MM.1S (cell line): ENCODE measurements around the gene CH25H.

Source experiments
- DNase-seq: peaks from one replicate; pipeline ENCODE4 v3.0.0-alpha.2; 2015
- H2AFZ ChIP-seq: fragments of 300-600 bp; sonication (generic); 2 replicates; pipeline ENCODE4 v1.6.0; 2016; ENCODE audit warnings: antibody characterized with exemption, low read length
- H3F3A ChIP-seq: fragments of 300-600 bp; sonication (generic); 2 replicates; pipeline ENCODE4 v1.6.1; 2016; ENCODE audit warnings: mild to moderate bottlenecking, antibody characterized with exemption, low read length, moderate library complexity, mixed read lengths; ENCODE audit not compliant: insufficient read depth
- H3K27ac ChIP-seq: fragments of 300-600 bp; sonication (generic); 2 replicates; pipeline ENCODE4 v1.5.1; 2016; ENCODE audit warnings: mild to moderate bottlenecking, low read length
- H3K27me3 ChIP-seq: fragments of 300-600 bp; sonication (generic); replicated peaks from 2 replicates; pipeline ENCODE4 v1.6.0; 2016; ENCODE audit warnings: low read length; ENCODE audit not compliant: insufficient read depth
- H3K36me3 ChIP-seq: fragments of 300-600 bp; sonication (generic); replicated peaks from 2 replicates; pipeline ENCODE4 v1.6.1; 2016; ENCODE audit warnings: mild to moderate bottlenecking, low read length, mixed read lengths; ENCODE audit not compliant: insufficient read depth
- H3K4me1 ChIP-seq: fragments of 300-600 bp; sonication (generic); 2 replicates; pipeline ENCODE4 v1.6.1; 2016; ENCODE audit warnings: low read length, mixed read lengths
- H3K4me2 ChIP-seq: fragments of 300-600 bp; sonication (generic); 2 replicates; pipeline ENCODE4 v1.6.0; 2016; ENCODE audit warnings: low read depth, low read length
- H3K4me3 ChIP-seq: fragments of 300-600 bp; sonication (generic); 2 replicates; pipeline ENCODE4 v1.5.1; 2016; ENCODE audit warnings: low read length, mixed read lengths
- H3K79me2 ChIP-seq: fragments of 300-600 bp; sonication (generic); 2 replicates; pipeline ENCODE4 v1.6.1; 2016; ENCODE audit warnings: mixed run types, low read length, mixed read lengths
- H3K9ac ChIP-seq: fragments of 300-600 bp; sonication (generic); 2 replicates; pipeline ENCODE4 v1.6.1; 2016; ENCODE audit warnings: low read length, mixed read lengths
- H3K9me2 ChIP-seq: fragments of 300-600 bp; sonication (generic); replicated peaks from 2 replicates; pipeline ENCODE4 v1.6.1; 2016; ENCODE audit warnings: mild to moderate bottlenecking, low read length, mixed read lengths; ENCODE audit not compliant: insufficient read depth
- H3K9me3 ChIP-seq: fragments of 300-600 bp; sonication (generic); replicated peaks from 2 replicates; pipeline ENCODE4 v1.6.1; 2016; ENCODE audit warnings: mild to moderate bottlenecking, low read length, mixed read lengths; ENCODE audit not compliant: insufficient read depth
- H4K20me1 ChIP-seq: fragments of 300-600 bp; sonication (generic); 2 replicates; pipeline ENCODE4 v1.6.1; 2016; ENCODE audit warnings: mild to moderate bottlenecking, low read length, moderate library complexity, mixed read lengths; ENCODE audit not compliant: insufficient read depth
- EZH2 ChIP-seq: fragments of 300-600 bp; sonication (generic); optimal IDR thresholded peaks from 2 replicates; pipeline ENCODE3; 2017; ENCODE audit warnings: low read depth, mild to moderate bottlenecking, antibody characterized with exemption, low read length, mixed read lengths
- EZH2phosphoT487 ChIP-seq: fragments of 300-600 bp; sonication (generic); IDR thresholded peaks from 2 replicates; pipeline ENCODE4 v1.6.1; 2018; ENCODE audit warnings: antibody characterized with exemption, low read length
- TF ChIP-seq, protein P1 (sequence below): fragments of 300-600 bp; sonication (generic); IDR thresholded peaks from 2 replicates; pipeline ENCODE4 v1.5.1; 2016; ENCODE audit warnings: antibody characterized with exemption, low read length, mixed read lengths

Gene CH25H

DNA sequence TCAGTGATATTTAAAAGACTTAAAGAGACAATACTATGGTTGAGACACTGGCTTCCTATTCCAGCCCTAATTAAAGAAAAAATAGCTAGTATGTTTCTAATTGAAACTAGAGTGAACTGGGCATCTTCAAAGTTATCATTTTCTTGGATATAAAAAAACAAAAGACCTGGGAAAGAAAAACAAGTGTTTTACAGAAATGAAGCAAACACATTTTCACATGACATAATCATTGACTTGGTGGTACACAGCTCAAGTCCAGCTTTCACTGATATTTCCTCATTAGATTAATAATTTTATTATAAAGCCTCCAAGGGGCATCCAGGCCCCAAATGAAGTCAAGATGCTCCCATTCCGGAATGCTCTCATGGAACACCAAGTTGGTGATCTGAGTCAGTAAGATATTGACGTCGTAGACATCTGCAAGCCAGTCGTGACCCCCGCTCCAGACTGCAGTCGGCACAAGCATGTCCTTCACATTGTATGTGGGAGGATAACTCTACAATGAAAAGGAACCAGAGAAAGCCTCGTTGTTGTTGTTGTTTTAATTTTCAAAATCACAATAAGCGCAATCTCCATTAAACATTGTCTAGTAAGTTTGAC, 7.5 kb upstream of the CH25H start:
- Histone ChIP-seq H3K4me1 (peaks cover 5% of the 10 kb centered on the region; the same call in 1 of the 2 replicates), H3K9ac (no peak overlapping the region)

DNA sequence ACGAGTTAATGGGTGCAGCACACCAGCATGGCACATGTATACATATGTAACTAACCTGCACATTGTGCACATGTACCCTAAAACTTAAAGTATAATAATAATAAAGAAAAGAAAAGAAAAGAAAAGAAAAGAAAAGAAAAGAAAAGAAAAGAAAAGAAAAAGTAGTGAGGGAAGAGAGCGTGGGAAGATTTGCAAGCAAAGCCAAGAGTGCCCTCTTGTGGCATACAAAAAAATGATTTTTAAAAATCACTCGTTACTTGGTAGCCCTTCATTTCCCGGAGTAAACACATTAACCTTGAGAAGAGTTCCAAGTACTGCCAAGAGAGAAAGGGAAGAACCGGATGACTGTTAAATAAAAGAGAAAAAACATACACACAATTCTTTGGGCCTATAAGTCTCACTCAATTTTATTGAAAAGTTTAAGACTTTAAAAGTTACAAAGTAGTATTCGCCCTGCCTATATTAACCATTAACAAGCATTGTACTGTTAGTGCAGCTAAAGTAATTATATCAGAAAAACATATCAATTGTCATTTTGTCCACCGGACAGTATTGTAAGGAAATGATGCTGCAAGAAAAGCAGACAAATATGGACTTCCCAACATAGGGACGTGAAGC, 6.2 kb upstream of the CH25H start:
- Histone ChIP-seq H3K27ac (no peak overlapping the region), H3K4me1 (peaks cover 5% of the 10 kb centered on the region; the same call in 1 of the 2 replicates), H3K4me3 (no peak overlapping the region), H4K20me1 (no peaks in the 10 kb centered on the region), H2AFZ (no peak overlapping the region), H3K9ac (no peak overlapping the region), H3K9me2 (no peaks in the 10 kb centered on the region), H3K36me3 (no peaks in the 10 kb centered on the region), H3K79me2 (no peaks in the 10 kb centered on the region), H3K9me3 (no peaks in the 10 kb centered on the region), H3F3A (0 out of 2 replicates have a peak, but pooled peaks cover 4% of the 10 kb centered on the region), H3K4me2 (no peak overlapping the region), H3K27me3 (0 out of 2 replicates have a peak, but pooled peaks cover 3% of the 10 kb centered on the region)
- TF ChIP-seq EZH2 (no peak), EZH2phosphoT487 (no peak)
- TF ChIP-seq, protein P1, sequence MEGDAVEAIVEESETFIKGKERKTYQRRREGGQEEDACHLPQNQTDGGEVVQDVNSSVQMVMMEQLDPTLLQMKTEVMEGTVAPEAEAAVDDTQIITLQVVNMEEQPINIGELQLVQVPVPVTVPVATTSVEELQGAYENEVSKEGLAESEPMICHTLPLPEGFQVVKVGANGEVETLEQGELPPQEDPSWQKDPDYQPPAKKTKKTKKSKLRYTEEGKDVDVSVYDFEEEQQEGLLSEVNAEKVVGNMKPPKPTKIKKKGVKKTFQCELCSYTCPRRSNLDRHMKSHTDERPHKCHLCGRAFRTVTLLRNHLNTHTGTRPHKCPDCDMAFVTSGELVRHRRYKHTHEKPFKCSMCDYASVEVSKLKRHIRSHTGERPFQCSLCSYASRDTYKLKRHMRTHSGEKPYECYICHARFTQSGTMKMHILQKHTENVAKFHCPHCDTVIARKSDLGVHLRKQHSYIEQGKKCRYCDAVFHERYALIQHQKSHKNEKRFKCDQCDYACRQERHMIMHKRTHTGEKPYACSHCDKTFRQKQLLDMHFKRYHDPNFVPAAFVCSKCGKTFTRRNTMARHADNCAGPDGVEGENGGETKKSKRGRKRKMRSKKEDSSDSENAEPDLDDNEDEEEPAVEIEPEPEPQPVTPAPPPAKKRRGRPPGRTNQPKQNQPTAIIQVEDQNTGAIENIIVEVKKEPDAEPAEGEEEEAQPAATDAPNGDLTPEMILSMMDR = peak; percentile 39
- DNase-seq = peak; percentile 32

More for the DNA sequence above, 7.5 kb upstream of the CH25H start:
- Histone ChIP-seq H3K27me3 (no peaks in the 10 kb centered on the region), H3K4me3 (no peak overlapping the region), H3K9me3 (no peaks in the 10 kb centered on the region), H3K79me2 (no peaks in the 10 kb centered on the region), H3K27ac (no peak overlapping the region), H3K36me3 (no peaks in the 10 kb centered on the region), H4K20me1 (no peaks in the 10 kb centered on the region), H3F3A (0 out of 2 replicates have a peak, but pooled peaks cover 4% of the 10 kb centered on the region), H3K4me2 (no peak overlapping the region), H2AFZ (no peak overlapping the region), H3K9me2 (no peaks in the 10 kb centered on the region)
- DNase-seq = no peak
- TF ChIP-seq, protein P1 = no peak
- TF ChIP-seq EZH2phosphoT487 (no peak), EZH2 (no peak)

DNA sequence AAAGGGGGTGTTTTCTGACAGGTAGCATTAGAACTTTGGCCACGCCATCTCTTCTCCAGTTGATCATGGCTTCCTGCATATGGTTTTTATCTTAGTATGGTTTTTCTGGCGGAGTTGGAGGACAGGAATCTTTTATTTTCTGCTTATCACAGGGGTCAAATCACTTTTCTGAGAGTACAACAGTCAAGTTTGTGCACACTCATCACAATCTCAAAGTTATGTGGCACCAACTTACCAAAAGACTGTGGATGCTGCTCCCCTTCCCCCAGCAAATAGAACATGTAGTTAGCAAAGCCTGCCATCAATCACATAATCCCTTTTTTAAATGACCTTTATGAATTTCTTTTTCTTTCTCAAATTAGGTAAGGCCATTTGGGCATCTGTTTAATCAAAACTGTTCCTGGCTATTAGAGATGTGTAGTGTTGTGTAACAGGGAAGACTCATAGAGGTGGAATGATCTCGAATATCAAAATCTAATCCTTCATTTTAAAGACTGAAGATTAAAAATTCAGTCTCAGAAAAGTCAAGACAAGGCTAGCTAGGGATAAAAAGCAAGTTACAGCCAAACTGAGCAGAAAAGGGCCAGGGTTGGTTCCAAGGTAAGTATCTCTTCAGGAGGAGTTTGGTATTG, 3.8 kb upstream of the CH25H start:
- peaks cover 12% of the 10 kb centered on the region for H3K27me3 ChIP-seq
- H3K9me3 ChIP-seq = no peaks in the 10 kb centered on the region
- no peaks in the 10 kb centered on the region for H3K4me1 ChIP-seq
- H3K27ac ChIP-seq = no peak overlapping the region
- TF ChIP-seq EZH2 = no peak
- TF ChIP-seq, protein P1 = no peak
- no peak for TF ChIP-seq EZH2phosphoT487
- no peaks in the 10 kb centered on the region for H4K20me1 ChIP-seq
- H3K9me2 ChIP-seq = no peaks in the 10 kb centered on the region
- H3K4me3 ChIP-seq = no peak overlapping the region
- no peak overlapping the region for H3K9ac ChIP-seq
- H3K36me3 ChIP-seq = no peaks in the 10 kb centered on the region
- DNase-seq = no peak
- H3K4me2 ChIP-seq = no peak overlapping the region
- no peak overlapping the region for H2AFZ ChIP-seq
- H3F3A ChIP-seq = no peaks in the 10 kb centered on the region
- no peaks in the 10 kb centered on the region for H3K79me2 ChIP-seq
